Mononuclear cell (primary cell): ENCODE measurements around the gene WFDC2. TPM values are rescaled to one million over a fixed set of nuclear protein-coding genes. Genes with fewer than 3 reads are reported as not detected.

Experiments
- H3K27me3 ChIP-seq: 2 replicates; pipeline ENCODE4 v1.6.0; 2011; ENCODE audit warnings: low read length, control low read depth; ENCODE audit not compliant: insufficient read depth
- H3K4me1 ChIP-seq: 2 replicates; pipeline ENCODE4 v1.5.1; 2011; ENCODE audit warnings: mild to moderate bottlenecking, low read length, control low read depth; ENCODE audit not compliant: insufficient read depth
- H3K4me3 ChIP-seq: 2 replicates; pipeline ENCODE4 v1.5.1; 2011; ENCODE audit warnings: mild to moderate bottlenecking, low read length, moderate library complexity
- H3K9me3 ChIP-seq: 2 replicates; pipeline ENCODE4 v1.5.1; 2011; ENCODE audit warnings: low read depth, mild to moderate bottlenecking, control low read depth, low read length
- total RNA-seq: library from RNA; depleted of rRNA; stranded (reverse); fragments of >200 nt; gene quantifications from one replicate; pipeline ENCODE4 v1.2.3, GENCODE V29; 2012

Gene WFDC2
- total RNA-seq, 1 donor, result not detected

DNA sequence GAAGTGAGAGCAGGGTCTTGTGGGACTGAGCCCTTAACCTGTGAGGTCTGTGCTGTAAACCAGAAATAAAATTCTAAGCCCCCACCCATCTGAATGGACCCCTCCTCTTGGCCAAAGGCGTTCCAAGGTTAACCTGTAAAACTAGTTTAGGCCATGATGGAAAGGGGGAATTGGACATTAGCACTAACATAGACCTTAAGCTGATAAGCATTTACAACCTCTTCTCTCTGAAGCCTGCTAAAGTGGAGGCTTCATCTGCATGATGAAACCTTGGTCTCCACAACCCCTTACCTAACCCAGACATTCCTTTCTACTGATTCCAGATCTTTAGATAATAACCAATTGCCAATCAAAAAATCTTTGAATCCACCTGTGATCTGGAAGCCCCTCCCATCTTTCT, 27.8 kb upstream of the WFDC2 start:
- Histone ChIP-seq H3K9me3 (no peaks in the 10 kb centered on the region), H3K4me3 (no peak overlapping the region), H3K4me1 (peaks cover 14% of the 10 kb centered on the region), H3K27me3 (no peaks in the 10 kb centered on the region)

DNA sequence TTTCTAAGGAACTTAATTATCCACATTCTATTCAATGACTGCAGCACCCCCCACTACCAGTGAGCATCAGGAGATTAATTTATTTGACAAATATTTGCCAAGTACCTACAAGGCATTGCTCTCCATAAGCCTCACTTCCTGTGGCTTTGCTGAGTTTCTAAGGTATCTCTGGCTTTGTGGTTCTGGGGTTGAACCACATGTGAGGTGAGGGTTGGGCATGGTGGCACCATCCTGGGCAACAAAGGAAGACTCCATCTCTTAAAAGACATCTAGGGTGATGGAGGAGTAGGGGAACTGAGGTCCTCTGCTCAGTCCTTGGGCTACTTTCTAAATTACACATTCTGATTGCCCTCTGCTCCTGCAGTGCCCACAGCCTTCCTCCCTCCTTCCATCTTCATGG, 25.5 kb upstream of the WFDC2 start:
- H3K4me1 ChIP-seq, result peaks cover 11% of the 10 kb centered on the region
- no peak overlapping the region for H3K4me3 ChIP-seq
- no peaks in the 10 kb centered on the region for H3K9me3 ChIP-seq
- H3K27me3 ChIP-seq, result no peaks in the 10 kb centered on the region

GRCh38 chr20:45445805-45446562, 23.6 kb upstream of the WFDC2 start:
- Histone ChIP-seq H3K4me1 (peaks cover 12% of the 10 kb centered on the region), H3K9me3 (no peaks in the 10 kb centered on the region), H3K4me3 (no peak overlapping the region), H3K27me3 (no peaks in the 10 kb centered on the region)

DNA sequence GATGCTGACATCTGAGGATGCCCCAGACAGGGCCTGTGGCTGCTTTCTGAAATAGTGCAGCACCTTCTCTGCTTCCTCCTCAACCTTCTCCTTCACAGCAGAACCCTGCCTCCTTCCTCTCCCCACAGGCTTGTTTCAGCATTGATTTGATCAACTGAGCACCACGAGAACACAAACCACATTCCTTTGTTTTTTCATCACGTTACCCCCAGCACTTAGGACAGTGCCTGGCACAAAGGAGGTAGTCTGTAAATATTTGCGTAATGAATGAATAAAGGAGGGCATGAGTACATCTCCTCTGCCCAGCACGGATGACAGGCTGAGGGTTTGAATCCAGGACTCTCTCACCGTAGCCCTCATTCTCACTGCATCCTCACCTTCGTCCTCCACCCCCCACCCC, 21.3 kb upstream of the WFDC2 start:
- Histone ChIP-seq H3K4me1 (peaks cover 29% of the 10 kb centered on the region), H3K4me3 (no peak overlapping the region), H3K9me3 (no peaks in the 10 kb centered on the region), H3K27me3 (no peaks in the 10 kb centered on the region)

GRCh38 chr20:45449528-45449927, 20.0 kb upstream of the WFDC2 start:
- H3K4me3 ChIP-seq, result no peak overlapping the region
- H3K4me1 ChIP-seq, result peaks cover 26% of the 10 kb centered on the region
- H3K27me3 ChIP-seq, result no peaks in the 10 kb centered on the region
- H3K9me3 ChIP-seq, result no peaks in the 10 kb centered on the region

DNA sequence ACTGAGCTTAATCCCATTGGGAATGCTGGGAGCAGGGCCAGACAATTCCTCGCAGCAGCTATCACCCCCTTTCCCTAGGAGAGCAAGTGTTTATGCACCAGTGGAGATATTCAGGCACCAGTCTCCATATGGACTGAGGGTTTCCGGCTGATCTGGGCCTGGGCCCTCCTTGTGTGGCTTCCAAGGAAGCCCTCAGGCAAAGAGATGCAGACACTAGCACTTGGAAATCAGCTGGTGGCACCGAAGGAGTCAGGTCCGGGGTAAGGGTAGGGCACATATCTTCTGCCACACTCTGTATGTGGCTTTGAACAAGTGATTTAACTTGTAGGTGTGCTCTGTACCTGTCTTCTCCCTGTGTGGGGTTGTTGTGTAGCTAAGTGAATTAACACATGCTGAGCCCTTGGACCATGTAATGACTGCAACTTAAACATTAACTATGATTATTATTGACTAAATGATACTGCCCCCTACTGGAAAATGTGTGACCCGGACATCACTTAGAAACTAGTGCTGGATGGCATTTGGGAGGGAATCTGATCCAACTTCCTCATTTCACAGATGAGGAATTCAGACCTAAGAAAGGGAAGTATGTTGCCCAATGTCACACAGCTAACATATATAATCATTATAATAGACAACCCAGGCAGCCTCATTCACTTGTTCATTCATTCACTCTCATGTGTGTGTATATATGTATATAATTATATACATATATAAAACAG, 19.3 kb upstream of the WFDC2 start:
- H3K4me1 ChIP-seq, result peaks cover 25% of the 10 kb centered on the region
- no peaks in the 10 kb centered on the region for H3K9me3 ChIP-seq
- no peaks in the 10 kb centered on the region for H3K27me3 ChIP-seq
- no peak overlapping the region for H3K4me3 ChIP-seq

GRCh38 chr20:45452238-45452637, 17.3 kb upstream of the WFDC2 start:
- peaks cover 25% of the 10 kb centered on the region for H3K4me1 ChIP-seq
- H3K4me3 ChIP-seq, result no peak overlapping the region
- H3K27me3 ChIP-seq, result no peaks in the 10 kb centered on the region
- H3K9me3 ChIP-seq, result no peaks in the 10 kb centered on the region

DNA sequence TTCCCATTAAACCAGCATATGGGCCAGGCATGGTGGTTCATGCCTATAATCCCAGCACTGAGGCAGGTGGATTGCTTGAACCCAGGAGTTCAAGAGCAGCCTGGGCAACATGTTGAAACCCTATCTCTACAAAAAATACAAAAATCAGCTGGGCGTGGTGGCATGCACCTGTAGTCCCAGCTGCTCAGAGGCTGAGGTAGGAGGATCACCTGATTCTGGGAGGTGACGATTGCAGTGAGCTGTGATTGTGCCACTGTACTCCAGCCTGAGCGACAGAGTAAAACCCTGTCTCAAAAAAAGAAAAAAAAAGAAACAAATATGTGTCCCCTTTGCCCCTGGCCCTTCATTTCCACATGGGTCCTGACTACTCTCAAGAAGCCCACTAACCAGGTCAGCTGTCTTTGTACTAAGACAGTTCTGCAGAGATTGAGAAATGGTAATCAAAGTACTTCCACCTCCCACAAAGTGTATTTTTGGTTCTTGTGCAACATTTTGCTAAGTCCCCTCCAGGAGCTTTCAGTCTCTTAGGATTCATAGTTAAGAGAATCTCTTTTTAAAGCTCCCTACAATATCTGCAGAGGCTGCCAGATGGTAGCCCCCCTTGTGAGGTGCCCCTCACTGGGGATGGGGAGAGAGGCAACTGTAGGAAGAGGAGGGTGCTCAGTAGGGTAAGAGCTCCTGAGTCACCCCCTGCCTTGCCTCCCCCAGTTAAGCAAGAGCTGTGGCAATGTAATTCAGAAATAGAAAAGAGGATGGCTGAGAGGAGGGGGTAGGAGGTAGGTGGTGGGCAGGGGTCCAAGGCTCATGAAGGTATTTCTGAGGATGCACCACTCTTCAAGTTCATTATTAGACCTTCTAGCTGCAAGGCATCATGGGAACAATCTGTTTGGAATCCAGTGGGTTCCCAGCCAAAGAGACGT, 16.5 kb upstream of the WFDC2 start:
- Histone ChIP-seq H3K4me1 (peaks cover 25% of the 10 kb centered on the region), H3K9me3 (no peaks in the 10 kb centered on the region), H3K27me3 (no peaks in the 10 kb centered on the region), H3K4me3 (no peak overlapping the region)

- H3K4me3 ChIP-seq, result no peak overlapping the region
- no peaks in the 10 kb centered on the region for H3K9me3 ChIP-seq
- peaks cover 21% of the 10 kb centered on the region for H3K4me1 ChIP-seq
- no peaks in the 10 kb centered on the region for H3K27me3 ChIP-seq
Measured at GRCh38 chr20:45456632-45457031, 12.9 kb upstream of the WFDC2 start.

- Histone ChIP-seq H3K4me1 (no peaks in the 10 kb centered on the region), H3K9me3 (no peaks in the 10 kb centered on the region), H3K27me3 (no peaks in the 10 kb centered on the region), H3K4me3 (no peak overlapping the region)
Measured at GRCh38 chr20:45459606-45460005, 9.9 kb upstream of the WFDC2 start.

DNA sequence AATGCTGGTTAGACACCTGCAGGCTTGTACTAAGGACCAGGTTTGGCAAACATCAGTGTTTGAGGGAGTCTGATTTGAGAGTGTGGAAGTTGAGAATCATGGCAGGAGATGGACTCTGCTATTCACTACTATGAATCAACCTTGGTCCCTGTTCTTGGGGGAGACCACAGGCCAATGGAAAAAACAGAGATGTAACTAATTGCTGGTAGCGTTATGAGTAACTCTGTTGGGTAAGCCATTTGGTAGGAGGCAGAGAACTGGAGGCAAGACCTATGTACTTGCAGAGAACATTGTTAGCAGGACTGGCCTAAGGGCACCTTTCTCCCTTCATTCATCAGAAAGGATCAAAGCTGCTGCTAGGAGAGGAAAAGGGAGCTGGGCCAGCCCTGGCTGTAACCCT, 8.3 kb upstream of the WFDC2 start:
- no peaks in the 10 kb centered on the region for H3K27me3 ChIP-seq
- H3K9me3 ChIP-seq, result no peaks in the 10 kb centered on the region
- H3K4me1 ChIP-seq, result peaks cover 3% of the 10 kb centered on the region
- H3K4me3 ChIP-seq, result no peak overlapping the region

- H3K4me1 ChIP-seq, result peaks cover 3% of the 10 kb centered on the region
- H3K9me3 ChIP-seq, result no peaks in the 10 kb centered on the region
- no peak overlapping the region for H3K4me3 ChIP-seq
- no peaks in the 10 kb centered on the region for H3K27me3 ChIP-seq
Measured at GRCh38 chr20:45462711-45463509, 6.6 kb upstream of the WFDC2 start.

DNA sequence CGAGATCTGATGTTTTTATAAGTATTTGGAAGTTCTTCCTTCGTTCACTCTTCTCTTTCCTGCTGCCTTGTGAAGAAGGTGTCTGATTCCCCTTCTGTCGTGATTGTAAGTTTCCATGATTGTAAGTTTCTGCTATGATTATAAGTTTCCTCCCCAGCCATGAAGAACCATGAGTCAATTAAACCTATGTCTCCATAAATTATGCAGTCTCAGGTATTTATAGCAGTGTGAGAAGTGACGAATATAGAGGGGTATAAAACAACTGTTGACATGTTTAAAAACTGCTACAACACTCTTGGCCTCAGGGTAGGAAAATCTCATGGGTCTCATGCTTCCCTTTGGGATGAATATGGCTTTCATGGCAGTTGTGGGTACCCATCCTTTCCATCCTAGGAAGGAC, 5.8 kb upstream of the WFDC2 start:
- no peak overlapping the region for H3K4me3 ChIP-seq
- no peaks in the 10 kb centered on the region for H3K9me3 ChIP-seq
- H3K4me1 ChIP-seq, result peaks cover 3% of the 10 kb centered on the region
- H3K27me3 ChIP-seq, result peaks cover 6% of the 10 kb centered on the region

DNA sequence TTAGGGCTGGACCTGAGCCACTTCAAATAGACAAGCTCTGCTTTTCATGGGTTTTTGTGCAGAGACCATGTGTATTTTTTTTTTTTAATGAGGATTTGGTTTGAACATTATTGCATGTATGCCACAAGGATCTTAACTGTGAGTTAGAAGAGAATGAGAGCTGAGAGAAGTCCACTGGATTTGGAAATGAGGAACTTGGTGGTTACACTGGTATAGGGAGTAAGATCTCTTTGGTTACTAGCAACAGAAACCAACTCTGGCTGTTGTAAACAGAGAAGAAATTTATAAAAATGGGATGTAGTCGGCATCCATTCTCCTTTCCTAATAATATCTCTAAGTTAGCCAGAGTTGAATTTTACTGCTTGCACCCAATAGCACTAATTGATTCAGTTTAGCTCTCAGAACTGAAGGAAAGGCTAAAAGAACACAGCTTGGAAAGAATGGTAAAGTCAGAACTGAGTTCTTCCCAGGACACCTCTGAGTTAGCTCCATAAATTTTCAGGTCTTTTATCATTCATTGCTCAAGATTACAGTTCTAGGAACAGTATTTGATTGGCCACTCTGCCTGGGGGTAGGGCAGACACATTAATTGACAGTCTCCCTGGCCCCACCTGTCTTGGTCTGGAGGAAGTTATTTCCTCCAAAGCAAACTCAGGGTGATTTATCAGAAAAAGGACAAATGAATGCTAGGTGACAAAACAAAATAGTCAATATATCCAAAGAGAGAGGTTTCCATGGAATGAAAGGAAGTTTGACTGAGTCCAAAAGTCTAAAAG, 3.9 kb upstream of the WFDC2 start:
- H3K4me3 ChIP-seq, result no peak overlapping the region
- peaks cover 14% of the 10 kb centered on the region for H3K4me1 ChIP-seq
- no peaks in the 10 kb centered on the region for H3K9me3 ChIP-seq
- peaks cover 23% of the 10 kb centered on the region for H3K27me3 ChIP-seq
